H1 (cell line): ENCODE measurements around the gene NRXN3. TPM values are rescaled to one million over a fixed set of nuclear protein-coding genes. Genes with fewer than 3 reads are reported as not detected.

Experiments used
- CTCF ChIA-PET: fragments of 300-600 bp; sonication (Branson Sonifier 250); formaldehyde crosslinking; loops from one replicate; lab custom pipeline; 2021; ENCODE audit not compliant: partially characterized antibody; lab: Charles Lee
- POLR2A ChIA-PET: fragments of 300-600 bp; sonication (Branson Sonifier 250); formaldehyde crosslinking; loops from one replicate; lab custom pipeline; 2021; ENCODE audit warnings: inconsistent platforms; ENCODE audit not compliant: partially characterized antibody; lab: Charles Lee
- DNase-seq, 2 experiments: peaks; one replicate each; pipeline versions ENCODE4 v3.0.0 to v3.0.0-alpha.2; 2010 to 2022; ENCODE audit warnings: low spot score in 2 of 2, low read depth in 1 of 2, mixed read lengths in 1 of 2
- FAIRE-seq: peaks from 2 replicates; lab custom pipeline; 2011; peaks lifted over from hg19 to GRCh38; lab: Jason Lieb, UNC
- H2AFZ ChIP-seq: 2 replicates; pipeline ENCODE4 v1.8.1; 2012; ENCODE audit warnings: low read length, inconsistent platforms
- H2AK5ac ChIP-seq: 2 replicates; pipeline ENCODE4 v1.6.1; 2013; ENCODE audit warnings: low read depth, low read length
- H2BK120ac ChIP-seq: replicated peaks from 2 replicates; pipeline ENCODE3; 2013; ENCODE audit warnings: low read depth, low read length, inconsistent platforms
- H2BK12ac ChIP-seq: 2 replicates; pipeline ENCODE4 v1.6.1; 2013; ENCODE audit warnings: low read depth, low read length
- H2BK15ac ChIP-seq: 2 replicates; pipeline ENCODE4 v1.6.1; 2013; ENCODE audit warnings: low read length
- H2BK20ac ChIP-seq: 2 replicates; pipeline ENCODE4 v1.6.1; 2013; ENCODE audit warnings: low read length
- H2BK5ac ChIP-seq: 2 replicates; pipeline ENCODE4 v1.6.1; 2013; ENCODE audit warnings: low read depth, low read length
- H3K14ac ChIP-seq: 2 replicates; pipeline ENCODE4 v1.6.1; 2013; ENCODE audit warnings: inconsistent platforms; ENCODE audit not compliant: insufficient read length
- H3K18ac ChIP-seq: 2 replicates; pipeline ENCODE4 v1.6.1; 2013; ENCODE audit warnings: low read length; ENCODE audit errors: extremely low read depth
- H3K23ac ChIP-seq: 2 replicates; pipeline ENCODE4 v1.6.1; 2013; ENCODE audit warnings: inconsistent platforms; ENCODE audit not compliant: insufficient read length
- H3K23me2 ChIP-seq: 2 replicates; pipeline ENCODE4 v1.6.1; 2013; ENCODE audit warnings: low read depth, low read length
- H3K27ac ChIP-seq: 2 replicates; pipeline ENCODE4 v1.6.1; 2011; ENCODE audit warnings: low read depth, low read length, inconsistent platforms
- H3K27me3 ChIP-seq, 4 experiments: replicated peaks in 1 of 4; 1 replicate in 1 of 4; 2 replicates in 3 of 4; pipeline versions ENCODE4 v1.6.1 to v1.8.1; 2011 to 2013; ENCODE audit warnings: low read length in 3 of 4, mild to moderate bottlenecking in 3 of 4, inconsistent platforms in 2 of 4, mixed read lengths in 2 of 4, moderate library complexity in 1 of 4; ENCODE audit not compliant: control insufficient read depth in 3 of 4, insufficient read depth in 3 of 4; ENCODE audit errors: extremely low read depth in 1 of 4
- H3K36me3 ChIP-seq, 4 experiments: 2 replicates each; pipeline versions ENCODE4 v1.6.1 to v1.8.1; 2011 to 2013; ENCODE audit warnings: mild to moderate bottlenecking in 4 of 4, low read length in 3 of 4, moderate library complexity in 2 of 4, control low read depth in 1 of 4, inconsistent platforms in 1 of 4; ENCODE audit not compliant: insufficient read depth in 4 of 4, control insufficient read depth in 2 of 4
- H3K4ac ChIP-seq: replicated peaks from 2 replicates; pipeline ENCODE3; 2013; ENCODE audit warnings: low read length, low read depth, mixed read lengths, inconsistent platforms; ENCODE audit not compliant: insufficient read length
- H3K4me1 ChIP-seq, 4 experiments: replicated peaks in 1 of 4; 1 replicate in 1 of 4; 2 replicates in 3 of 4; pipeline versions ENCODE4 v1.6.1 to v1.8.1; 2011 to 2013; ENCODE audit warnings: low read length in 3 of 4, inconsistent platforms in 2 of 4, mixed read lengths in 1 of 4; ENCODE audit not compliant: insufficient read depth in 4 of 4, control insufficient read depth in 3 of 4
- H3K4me2 ChIP-seq, 2 experiments: 2 replicates each; pipeline versions ENCODE4 v1.6.1 to v1.8.1; 2011 to 2013; ENCODE audit warnings: low read depth in 2 of 2, low read length in 2 of 2, control low read depth in 1 of 2, inconsistent platforms in 1 of 2, mild to moderate bottlenecking in 1 of 2; ENCODE audit not compliant: insufficient read depth in 1 of 2
- H3K4me3 ChIP-seq, 4 experiments: fragments of 200-600, 300-600 bp in 1 of 4; sonication (generic), shearing (Covaris generic), sonication (Bioruptor Twin) in 1 of 4; 2 replicates each; pipeline versions ENCODE4 v1.5.1 to v1.8.1; 2011 to 2016; ENCODE audit warnings: low read length in 4 of 4, low read depth in 3 of 4, control low read depth in 2 of 4, inconsistent platforms in 2 of 4, mild to moderate bottlenecking in 2 of 4, mixed read lengths in 1 of 4, moderate library complexity in 1 of 4; ENCODE audit not compliant: insufficient read depth in 2 of 4; ENCODE audit errors: extremely low read depth in 1 of 4
- H3K56ac ChIP-seq: replicated peaks from 2 replicates; pipeline ENCODE3; 2013; ENCODE audit warnings: low read depth, mild to moderate bottlenecking, mixed read lengths, low read length, inconsistent platforms; ENCODE audit not compliant: insufficient read length
- H3K79me1 ChIP-seq: 2 replicates; pipeline ENCODE4 v1.6.1; 2013; ENCODE audit warnings: low read depth, low read length, control low read depth
- H3K79me2 ChIP-seq, 2 experiments: 2 replicates each; pipeline versions ENCODE4 v1.6.1 to v1.8.1; 2012 to 2013; ENCODE audit warnings: low read length in 2 of 2, mild to moderate bottlenecking in 2 of 2, inconsistent platforms in 1 of 2; ENCODE audit not compliant: insufficient read depth in 2 of 2, control insufficient read depth in 1 of 2
- H3K9ac ChIP-seq, 4 experiments: replicated peaks in 1 of 4; 1 replicate in 1 of 4; 2 replicates in 3 of 4; pipeline versions ENCODE4 v1.6.1 to v1.8.1; 2011 to 2013; ENCODE audit warnings: low read depth in 3 of 4, low read length in 3 of 4, control low read depth in 2 of 4, mild to moderate bottlenecking in 2 of 4, moderate library complexity in 2 of 4, inconsistent platforms in 1 of 4; ENCODE audit errors: extremely low read depth in 1 of 4
- H3K9me3 ChIP-seq, 2 experiments: 2 replicates each; pipeline versions ENCODE4 v1.6.1 to v1.8.1; 2012 to 2013; ENCODE audit warnings: mild to moderate bottlenecking in 2 of 2, moderate library complexity in 2 of 2, control low read depth in 1 of 2, inconsistent platforms in 1 of 2, low read depth in 1 of 2, low read length in 1 of 2, mixed read lengths in 1 of 2; ENCODE audit not compliant: insufficient read depth in 2 of 2
- H4K20me1 ChIP-seq, 2 experiments: replicated peaks in 1 of 2; 2 replicates each; pipeline versions ENCODE3 to v1.8.1; 2011 to 2013; ENCODE audit warnings: inconsistent platforms in 2 of 2, low read length in 2 of 2, mild to moderate bottlenecking in 1 of 2; ENCODE audit not compliant: insufficient read depth in 2 of 2, control insufficient read depth in 1 of 2
- H4K5ac ChIP-seq: 2 replicates; pipeline ENCODE4 v1.6.1; 2013; ENCODE audit warnings: low read length, low read depth, mixed read lengths, inconsistent platforms; ENCODE audit not compliant: insufficient read length
- H4K8ac ChIP-seq: 2 replicates; pipeline ENCODE4 v1.8.0; 2013; ENCODE audit warnings: mild to moderate bottlenecking, moderate library complexity, low read length, inconsistent platforms; ENCODE audit not compliant: insufficient read depth; ENCODE audit errors: extremely low read depth
- H4K91ac ChIP-seq: replicated peaks from 2 replicates; pipeline ENCODE3; 2013; ENCODE audit warnings: low read length, mixed read lengths, inconsistent platforms; ENCODE audit not compliant: insufficient read length
- ASH2L ChIP-seq: fragments of 200-600, 300-600 bp; sonication (generic); IDR thresholded peaks from one replicate; pipeline ENCODE4 v1.7.1; 2017; ENCODE audit warnings: low read length
- BACH1 ChIP-seq: IDR thresholded peaks from 2 replicates; pipeline ENCODE4 v1.6.1; 2012; ENCODE audit warnings: low read length, improper control_type of control experiment
- CHD2 ChIP-seq: IDR thresholded peaks from 2 replicates; pipeline ENCODE4 v1.6.1; 2012; ENCODE audit warnings: low read length, improper control_type of control experiment
- JUND ChIP-seq: IDR thresholded peaks from 2 replicates; pipeline ENCODE4 v1.6.1; 2011; ENCODE audit warnings: mild to moderate bottlenecking, improper control_type of control experiment, low read length
- PHF8 ChIP-seq: fragments of 200-600 bp; sonication (generic); conservative IDR thresholded peaks from 2 replicates; pipeline ENCODE4 v1.7.1; 2012; ENCODE audit warnings: low read depth, mild to moderate bottlenecking, inconsistent platforms, low read length, moderate library complexity
- RFX5 ChIP-seq: IDR thresholded peaks from 2 replicates; pipeline ENCODE4 v1.6.1; 2011; ENCODE audit warnings: low read depth, low read length, improper control_type of control experiment, borderline replicate concordance
- SAP30 ChIP-seq: fragments of 300-600 bp; sonication (generic); IDR thresholded peaks from 2 replicates; pipeline ENCODE4 v1.7.1; 2012; ENCODE audit warnings: low read length, moderate library complexity, mild to moderate bottlenecking, inconsistent platforms; ENCODE audit not compliant: insufficient read depth, insufficient replicate concordance
- SIN3A ChIP-seq, 2 experiments: IDR thresholded peaks in 1 of 2; conservative IDR thresholded peaks in 1 of 2; 2 replicates each; pipeline ENCODE4 v1.6.1; 2011 to 2012; ENCODE audit warnings: low read length in 2 of 2, improper control_type of control experiment in 1 of 2, low read depth in 1 of 2, mild to moderate bottlenecking in 1 of 2
- SRF ChIP-seq: IDR thresholded peaks from 2 replicates; pipeline ENCODE4 v1.6.1; 2011; ENCODE audit warnings: mild to moderate bottlenecking, low read depth, low read length, moderate library complexity
- SUZ12 ChIP-seq: fragments of 200-600 bp; sonication (generic); IDR thresholded peaks from 2 replicates; pipeline ENCODE4 v1.6.1; 2012; ENCODE audit warnings: mild to moderate bottlenecking, inconsistent platforms, low read length, moderate library complexity, mixed read lengths
- YY1 ChIP-seq: IDR thresholded peaks from 2 replicates; pipeline ENCODE4 v1.6.1; 2011; ENCODE audit warnings: low read depth, mild to moderate bottlenecking, low read length
- WGBS, 2 experiments: shearing (Covaris generic) in 1 of 2; methylation state at CpG; one replicate each; pipeline versions ENCODE4 v1.1.6 to v1.1.7; 2013 to 2015; ENCODE audit warnings: low lambda C conversion rate in 2 of 2, mixed read lengths in 2 of 2, inconsistent platforms in 1 of 2, low coverage in 1 of 2, missing lambda C conversion rate in 1 of 2; ENCODE audit not compliant: insufficient replicate concordance in 2 of 2, insufficient coverage in 1 of 2, insufficient read length in 1 of 2; ENCODE audit errors: extremely low coverage in 1 of 2, missing lambda C conversion rate in 1 of 2; 5-methylcytosine and 5-hydroxymethylcytosine counted together
- polyA plus RNA-seq, 7 experiments: library from polyadenylated mRNA; depleted of rRNA in 3 of 7; stranded (reverse) in 5 of 7; unstranded in 2 of 7; fragments of >200 nt in 5 of 7; fragments of 200-250 nt in 2 of 7; gene quantifications; 1 replicate in 5 of 7; 2 replicates in 1 of 7; 4 replicates in 1 of 7; pipeline versions ENCODE4 v1.2.1 to v1.2.3, GENCODE V29; 2011 to 2013; ENCODE audit warnings: missing spikeins in 2 of 7, mixed read lengths in 2 of 7
- total RNA-seq: library from RNA; stranded (reverse); fragmentation: NEBNext Ultra II Directional; extraction: Animal tissue kit (Norgen Biotek cat#: 25700); gene quantifications from 2 replicates; pipeline ENCODE4 v1.2.1, GENCODE V29; 2021
- TF ChIP-seq, protein P1 (sequence below): IDR thresholded peaks from 2 replicates; pipeline ENCODE4 v1.6.1; 2012; ENCODE audit warnings: inconsistent platforms

NRXN3 gene
- total and polyA plus RNA-seq, 2 of the 8 experiments (the other 6 are each of a cell fraction or from before 2014, with no cell fraction given): 2.6 to 4.1 TPM

DNA sequence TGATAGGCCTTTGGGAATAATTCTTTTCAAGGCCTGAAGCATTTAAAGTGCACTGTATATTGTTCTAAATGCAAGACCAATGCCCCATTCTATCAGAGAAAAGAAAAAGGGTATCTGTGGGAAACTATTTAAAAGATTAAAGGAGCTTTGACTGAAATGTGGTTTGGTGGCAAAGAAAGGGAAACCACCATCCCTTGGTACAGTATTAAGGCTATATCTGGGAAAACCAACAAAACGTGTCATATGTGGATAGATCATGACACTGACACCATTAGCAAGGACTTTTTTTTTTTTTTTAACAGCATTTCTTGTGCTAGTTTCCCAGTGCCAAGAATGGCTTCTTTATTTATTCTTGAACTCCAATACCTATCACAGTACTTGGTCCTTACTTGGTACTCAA, 1150.4 kb downstream of the NRXN3 start:
- Histone ChIP-seq H4K20me1 (no peaks in the 10 kb centered on the region), H2BK15ac (no peak overlapping the region), H3K4me2 (no peak overlapping the region), H3K4me1 (peaks cover 0 to 3% (median under 1%) of the 10 kb centered on the region in 4 experiments; a peak in 1 of 7 replicates), H3K79me1 (no peaks in the 10 kb centered on the region), H2BK120ac (no peak overlapping the region), H3K23me2 (no peaks in the 10 kb centered on the region), H3K56ac (no peak overlapping the region), H3K14ac (no peak overlapping the region), H2BK12ac (no peak overlapping the region), H4K91ac (no peak overlapping the region), H3K23ac (no peak overlapping the region), H2BK5ac (no peak overlapping the region), H3K79me2 (no peaks in the 10 kb centered on the region), H3K18ac (no peak overlapping the region), H3K9ac (no peak overlapping the region), H3K27ac (no peak overlapping the region), H4K5ac (no peak overlapping the region), H3K9me3 (no peaks in the 10 kb centered on the region), H3K36me3 (no peaks in the 10 kb centered on the region), H2BK20ac (no peak overlapping the region), H2AK5ac (no peak overlapping the region)
- DNase-seq (no peak), FAIRE-seq (no peak)
- WGBS, 2 experiments: 76% methylated on average over 1 of the region's 1 CpG; no CpG with 5 or more reads in 1 of the 2 experiments
- TF ChIP-seq BACH1 (no peak), RFX5 (no peak), SIN3A (conservative IDR thresholded peaks at IDR 0.05 in 1 of 2, IDR thresholded peaks at IDR 0.05 in 1 of 2; ENCODE audit: low read depth in 1 of 2, low read length in 2 of 2) (no peak), SRF (no peak), PHF8 (no peak), YY1 (no peak), ASH2L (no peak), JUND (no peak), SAP30 (no peak), CHD2 (no peak), SUZ12 (no peak)
- TF ChIP-seq, protein P1, sequence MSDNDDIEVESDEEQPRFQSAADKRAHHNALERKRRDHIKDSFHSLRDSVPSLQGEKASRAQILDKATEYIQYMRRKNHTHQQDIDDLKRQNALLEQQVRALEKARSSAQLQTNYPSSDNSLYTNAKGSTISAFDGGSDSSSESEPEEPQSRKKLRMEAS: no peak
- TF ChIP-seq, all 59 proteins: peak for 0
- ChIA-PET POLR2A (interaction anchor here (1.0 kb wide), 1 partner anchor 8 kb away, joined by 3 read pairs; no protein-coding TSS in a partner anchor), CTCF (interaction anchor here (1.8 kb wide), 1 partner anchor 224 kb away, joined by 4 read pairs; no protein-coding TSS in a partner anchor)
- Histone ChIP-seq H3K4me3 (no peak overlapping the region), H3K27me3 (no peaks in the 10 kb centered on the region), H2AFZ (no peak overlapping the region), H3K4ac (no peak overlapping the region), H4K8ac (no peak overlapping the region)
